Sigmoid colon (tissue), 7 donors: ENCODE measurements around the gene KIAA0586. TPM values are rescaled to one million over a fixed set of nuclear protein-coding genes. Genes with fewer than 3 reads are reported as not detected.

Experiments used
- DNase-seq: peaks from one replicate; pipeline ENCODE4 v3.0.0-alpha.2; 2019
- H3K27ac ChIP-seq, 4 donors: fragments of 200-600 bp; sonication (generic); one replicate each; pipeline ENCODE4 v1.5.1; 2016 to 2019; ENCODE audit warnings: mild to moderate bottlenecking in 1 of 4
- H3K27me3 ChIP-seq, 3 donors: fragments of 200-600 bp; sonication (generic); one replicate each; pipeline ENCODE4 v1.5.1; 2019; ENCODE audit warnings: mild to moderate bottlenecking in 1 of 3
- H3K36me3 ChIP-seq, 4 donors: fragments of 200-600 bp; sonication (generic); one replicate each; pipeline ENCODE4 v1.5.1; 2016 to 2019
- H3K4me1 ChIP-seq, 4 donors: fragments of 200-600 bp; sonication (generic); one replicate each; pipeline ENCODE4 v1.5.1; 2017 to 2019
- H3K4me3 ChIP-seq, 4 donors: fragments of 200-600 bp; sonication (generic); one replicate each; pipeline ENCODE4 v1.5.1; 2017 to 2019; ENCODE audit warnings: mild to moderate bottlenecking in 2 of 4, moderate library complexity in 1 of 4
- H3K9me3 ChIP-seq, 4 donors: fragments of 200-600 bp in 3 of 4; sonication (generic) in 3 of 4; one replicate each; pipeline versions ENCODE4 v1.5.1 to v1.6.1; 2013 to 2019
- EP300 ChIP-seq, 4 donors: sonication (generic); formaldehyde crosslinking; IDR thresholded peaks; one replicate each; pipeline ENCODE4 v1.6.1; 2017; ENCODE audit warnings: antibody characterized with exemption in 4 of 4
- POLR2A ChIP-seq, 2 donors: fragments of 450-650 bp; IDR thresholded peaks; one replicate each; pipeline ENCODE4 v1.6.1; 2016; ENCODE audit warnings: antibody characterized with exemption in 2 of 2, mild to moderate bottlenecking in 2 of 2, moderate library complexity in 2 of 2
- POLR2AphosphoS5 ChIP-seq, 4 donors: sonication (generic); formaldehyde crosslinking; IDR thresholded peaks; one replicate each; pipeline ENCODE4 v1.6.1; 2017; ENCODE audit warnings: antibody characterized with exemption in 4 of 4
- WGBS, 2 donors: extraction: QIAGEN DNeasy Blood & Tissue Kit; methylation state at CpG; one replicate each; pipeline ENCODE4 v1.1.7; 2013; 5-methylcytosine and 5-hydroxymethylcytosine counted together
- intact Hi-C: fragments of 100-400 bp; cut with DNase I; formaldehyde crosslinking; loops from one replicate; pipeline ENCODE4 v1.15.1; 2023
- polyA plus RNA-seq, 3 donors: library from polyadenylated mRNA; stranded (reverse); fragments of 200-250 nt; gene quantifications; one replicate each; pipeline ENCODE4 v1.2.3, GENCODE V29; 2013
- total RNA-seq, 4 donors: library from RNA; depleted of rRNA; stranded (reverse); fragments of >200 nt; gene quantifications; one replicate each; pipeline ENCODE4 v1.1.0, GENCODE V29; 2016
- TF ChIP-seq, protein P1 (sequence below), 4 experiments: fragments of 450-650 bp in 3 of 4; fragments of 200-600 bp in 1 of 4; IDR thresholded peaks; one replicate each; pipeline ENCODE4 v1.5.1; 2016 to 2019; ENCODE audit warnings: antibody characterized with exemption in 4 of 4, mild to moderate bottlenecking in 3 of 4, moderate library complexity in 2 of 4
- donor health status: healthy with polysubstance abuse.
- donor health status: Bipolar disorder and iron deficiency.
- donor health status: healthy.

The KIAA0586 gene
- total and polyA plus RNA-seq, 7 donors, result 2.5 to 20.2 (median 12.8) TPM

DNA sequence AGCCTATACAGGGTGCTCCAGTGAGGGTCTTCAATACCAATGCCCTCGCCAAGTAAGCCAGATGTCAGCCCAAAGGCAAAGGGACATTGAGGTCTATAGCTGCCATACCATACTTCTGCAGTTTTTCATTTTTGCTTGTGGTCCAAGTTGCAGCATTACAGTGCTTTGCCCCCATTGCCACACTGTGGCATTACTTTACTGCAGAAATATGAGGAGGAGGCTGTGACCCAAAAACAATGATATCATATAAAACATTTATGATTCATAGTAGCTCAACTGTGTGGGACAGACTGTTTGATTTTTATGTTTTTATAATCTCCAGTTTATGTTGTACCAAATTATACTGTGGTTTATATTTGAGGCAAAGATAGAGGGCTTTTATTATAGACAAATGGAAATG is 64.1 kb downstream of the KIAA0586 start:
- no peaks in the 10 kb centered on the region for H3K4me1 ChIP-seq
- H3K36me3 ChIP-seq, result peaks cover 3 to 71% (median 16%) of the 10 kb centered on the region in 4 donors
- no peak overlapping the region for H3K4me3 ChIP-seq
- H3K9me3 ChIP-seq, result no peaks in the 10 kb centered on the region
- WGBS, 2 donors, result 91 to 95% methylated on average over 1 of the region's 1 CpG
- intact Hi-C loops, result no loop called here
- H3K27ac ChIP-seq, result no peak overlapping the region
- H3K27me3 ChIP-seq, result no peaks in the 10 kb centered on the region
- no peak for DNase-seq
- TF ChIP-seq POLR2A (IDR thresholded peaks at IDR 0.05) (no peak), POLR2AphosphoS5 (IDR thresholded peaks at IDR 0.05) (no peak), EP300 (IDR thresholded peaks at IDR 0.05) (no peak)
- TF ChIP-seq, protein P1, sequence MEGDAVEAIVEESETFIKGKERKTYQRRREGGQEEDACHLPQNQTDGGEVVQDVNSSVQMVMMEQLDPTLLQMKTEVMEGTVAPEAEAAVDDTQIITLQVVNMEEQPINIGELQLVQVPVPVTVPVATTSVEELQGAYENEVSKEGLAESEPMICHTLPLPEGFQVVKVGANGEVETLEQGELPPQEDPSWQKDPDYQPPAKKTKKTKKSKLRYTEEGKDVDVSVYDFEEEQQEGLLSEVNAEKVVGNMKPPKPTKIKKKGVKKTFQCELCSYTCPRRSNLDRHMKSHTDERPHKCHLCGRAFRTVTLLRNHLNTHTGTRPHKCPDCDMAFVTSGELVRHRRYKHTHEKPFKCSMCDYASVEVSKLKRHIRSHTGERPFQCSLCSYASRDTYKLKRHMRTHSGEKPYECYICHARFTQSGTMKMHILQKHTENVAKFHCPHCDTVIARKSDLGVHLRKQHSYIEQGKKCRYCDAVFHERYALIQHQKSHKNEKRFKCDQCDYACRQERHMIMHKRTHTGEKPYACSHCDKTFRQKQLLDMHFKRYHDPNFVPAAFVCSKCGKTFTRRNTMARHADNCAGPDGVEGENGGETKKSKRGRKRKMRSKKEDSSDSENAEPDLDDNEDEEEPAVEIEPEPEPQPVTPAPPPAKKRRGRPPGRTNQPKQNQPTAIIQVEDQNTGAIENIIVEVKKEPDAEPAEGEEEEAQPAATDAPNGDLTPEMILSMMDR (IDR thresholded peaks at IDR 0.05), result no peak

DNA sequence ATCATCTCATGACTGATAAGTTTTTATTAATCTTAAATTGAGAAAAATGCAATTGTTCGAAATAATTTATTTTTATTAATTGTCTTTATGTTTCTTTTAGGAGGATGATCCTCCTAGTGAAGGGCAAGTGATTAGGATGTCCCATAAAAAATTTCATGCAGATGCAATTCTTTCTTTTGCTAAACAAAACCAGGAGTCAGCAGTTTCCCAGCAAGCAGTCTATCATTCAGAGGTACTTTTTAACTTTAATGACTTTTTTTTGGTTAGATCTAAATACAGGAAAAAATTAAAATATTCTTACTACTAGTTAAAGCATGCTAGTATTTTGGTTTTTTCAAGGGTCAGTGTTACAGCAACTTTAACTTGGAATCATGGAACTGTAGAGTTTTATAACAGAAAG is 64.5 kb downstream of the KIAA0586 start:
- 76 to 91% methylated on average over 1 of the region's 1 CpG for WGBS, 2 donors
- H3K9me3 ChIP-seq, result no peaks in the 10 kb centered on the region
- DNase-seq, result no peak
- H3K4me1 ChIP-seq, result no peaks in the 10 kb centered on the region
- H3K27ac ChIP-seq, result no peak overlapping the region
- peaks cover 3 to 66% (median 14%) of the 10 kb centered on the region in 4 donors for H3K36me3 ChIP-seq
- intact Hi-C loops, result no loop called here
- no peak for TF ChIP-seq EP300 (IDR thresholded peaks at IDR 0.05)
- TF ChIP-seq, protein P1 (IDR thresholded peaks at IDR 0.05), result no peak
- no peak for TF ChIP-seq POLR2AphosphoS5 (IDR thresholded peaks at IDR 0.05)
- no peak for TF ChIP-seq POLR2A (IDR thresholded peaks at IDR 0.05)
- H3K4me3 ChIP-seq, result no peak overlapping the region
- no peaks in the 10 kb centered on the region for H3K27me3 ChIP-seq

DNA sequence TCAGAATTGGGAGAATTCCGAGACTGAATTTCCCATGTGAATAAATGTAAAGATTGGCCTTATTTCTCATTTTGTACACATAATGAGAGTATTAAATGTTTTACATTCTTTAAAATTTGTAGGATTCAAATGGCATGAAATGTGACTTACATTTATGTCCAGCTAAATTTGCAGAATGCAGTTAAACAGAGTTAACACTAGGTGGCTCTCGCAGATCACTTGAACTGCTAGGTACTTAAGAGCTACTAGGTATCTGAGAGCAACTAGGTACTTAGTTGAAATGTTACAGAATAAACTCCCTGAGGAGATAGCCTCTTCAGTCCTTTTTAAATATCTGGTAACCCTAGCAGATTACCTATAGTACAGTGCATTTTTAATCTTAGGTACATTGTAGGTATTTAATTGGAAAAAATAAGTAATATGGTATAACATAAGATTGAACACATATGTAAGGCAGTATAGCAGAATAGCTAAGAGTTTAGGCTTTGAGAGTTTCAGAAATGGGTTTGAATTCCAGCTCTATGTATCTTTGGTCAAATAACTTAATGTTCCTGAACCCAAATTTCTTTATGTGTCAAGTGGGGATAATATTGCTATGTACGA is 73.8 kb downstream of the KIAA0586 start:
- no peak for TF ChIP-seq EP300 (IDR thresholded peaks at IDR 0.05)
- TF ChIP-seq, protein P1 (IDR thresholded peaks at IDR 0.05), result peak; percentile 63 to 85 (median 78)
- Histone ChIP-seq H3K4me1 (no peaks in the 10 kb centered on the region), H3K27ac (no peak overlapping the region), H3K9me3 (no peaks in the 10 kb centered on the region), H3K4me3 (no peak overlapping the region), H3K36me3 (peaks cover 0 to 31% (median 11%) of the 10 kb centered on the region in 4 donors), H3K27me3 (no peaks in the 10 kb centered on the region)
- intact Hi-C loops, result loop anchor here (2.0 to 5.0 kb wide), 3 partner anchors 137 to 623 kb away; no protein-coding TSS in a partner anchor
- DNase-seq, result no peak
- 49 to 59% methylated on average over 3 of the region's 3 CpGs for WGBS, 2 donors

DNA sequence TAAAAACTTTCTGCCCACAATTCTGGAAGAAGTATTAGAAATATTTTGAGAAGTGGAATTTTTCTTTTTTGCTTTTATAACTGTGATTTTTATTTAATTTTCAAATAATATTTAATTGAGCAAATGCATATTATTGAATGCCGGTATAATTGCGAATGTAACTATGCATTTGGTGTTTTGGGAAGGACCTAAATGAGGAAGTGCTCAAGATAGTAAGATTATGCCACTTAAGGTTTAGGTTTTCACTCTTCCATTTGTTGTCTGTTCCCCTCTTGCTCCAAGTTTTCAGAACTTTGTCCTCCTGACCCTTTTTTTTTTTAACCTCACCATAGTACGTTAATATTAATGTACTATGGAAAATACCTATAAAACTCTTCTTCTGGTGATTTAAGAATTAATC is 85.8 kb downstream of the KIAA0586 start:
- 95 to 96% methylated on average over 3 of the region's 3 CpGs for WGBS, 2 donors
- intact Hi-C loops, result no loop called here

More for the DNA sequence above, 85.8 kb downstream of the KIAA0586 start:
- no peak overlapping the region for H3K27ac ChIP-seq
- H3K4me1 ChIP-seq, result no peaks in the 10 kb centered on the region
- TF ChIP-seq EP300 (IDR thresholded peaks at IDR 0.05), result no peak
- TF ChIP-seq POLR2A (IDR thresholded peaks at IDR 0.05), result no peak
- TF ChIP-seq POLR2AphosphoS5 (IDR thresholded peaks at IDR 0.05), result no peak
- TF ChIP-seq, protein P1 (IDR thresholded peaks at IDR 0.05), result no peak
- no peaks in the 10 kb centered on the region for H3K27me3 ChIP-seq
- H3K4me3 ChIP-seq, result no peak overlapping the region
- DNase-seq, result no peak
- no peaks in the 10 kb centered on the region for H3K9me3 ChIP-seq
- peaks cover 0 to 26% (median 10%) of the 10 kb centered on the region in 4 donors for H3K36me3 ChIP-seq
